Endothelial cell of umbilical vein (primary cell): ENCODE data around the gene BNC2.

Experiments
- EZH2 ChIP-seq: IDR thresholded peaks from 2 replicates; pipeline ENCODE4 v1.6.1; 2012; ENCODE audit warnings: borderline replicate concordance, low read depth, mild to moderate bottlenecking, moderate library complexity, low read length, inconsistent platforms; ENCODE audit not compliant: severe bottlenecking
- FOS ChIP-seq: IDR thresholded peaks from 2 replicates; pipeline ENCODE4 v1.6.1; 2011; ENCODE audit warnings: mild to moderate bottlenecking, low read length, moderate library complexity, borderline replicate concordance; ENCODE audit not compliant: insufficient read depth
- GATA2 ChIP-seq: IDR thresholded peaks from 2 replicates; pipeline ENCODE4 v1.7.0; 2011; ENCODE audit warnings: low read depth, mild to moderate bottlenecking, moderate library complexity, mixed read lengths, low read length; ENCODE audit not compliant: insufficient read length, insufficient read depth
- JUN ChIP-seq: IDR thresholded peaks from 2 replicates; pipeline ENCODE4 v1.6.1; 2011; ENCODE audit warnings: borderline replicate concordance, low read depth; ENCODE audit not compliant: insufficient read length, insufficient read depth
- MAX ChIP-seq: IDR thresholded peaks from 2 replicates; pipeline ENCODE4 v1.6.1; 2011; ENCODE audit not compliant: insufficient read depth, insufficient read length
- MYC ChIP-seq: IDR thresholded peaks from one replicate; pipeline ENCODE4 v1.6.1; 2011; ENCODE audit warnings: mild to moderate bottlenecking, low read depth, low read length
- POLR2A ChIP-seq: IDR thresholded peaks from 2 replicates; pipeline ENCODE4 v1.6.1; 2012; ENCODE audit warnings: low read depth, mild to moderate bottlenecking, control low read depth, low read length
- POLR2AphosphoS5 ChIP-seq: IDR thresholded peaks from 2 replicates; pipeline ENCODE4 v1.6.1; 2012; ENCODE audit warnings: low read depth, mild to moderate bottlenecking, control low read depth, low read length, moderate library complexity; ENCODE audit not compliant: insufficient read depth
- TF ChIP-seq, protein P1 (sequence below), 2 donors: IDR thresholded peaks; 1 replicate in 1 of 2; 2 replicates in 1 of 2; pipeline ENCODE4 v1.5.1; 2011; ENCODE audit warnings: low read length in 2 of 2, mild to moderate bottlenecking in 2 of 2, moderate library complexity in 2 of 2, control low read depth in 1 of 2, inconsistent platforms in 1 of 2, low read depth in 1 of 2; ENCODE audit not compliant: insufficient read depth in 1 of 2; ENCODE audit errors: extremely low read depth in 1 of 2

DNA sequence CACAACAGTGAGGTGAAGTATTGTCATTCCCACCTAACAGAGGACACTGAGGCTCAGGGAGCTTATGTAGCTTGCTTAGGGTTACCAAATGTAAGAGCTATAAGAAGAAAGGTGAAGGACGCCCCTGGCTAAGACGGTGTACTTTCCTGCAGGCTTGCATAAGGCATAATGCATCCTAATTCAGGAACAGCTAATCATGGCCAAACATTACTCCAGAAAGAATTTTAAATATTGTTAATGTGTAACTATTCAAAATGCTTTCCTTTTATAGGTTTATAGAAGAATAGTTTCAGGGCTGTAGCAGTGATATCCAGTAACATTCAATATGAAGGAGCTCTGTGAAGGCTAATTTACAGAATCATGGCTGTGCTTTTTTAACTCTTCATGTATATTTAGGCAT, 479.1 kb downstream of the BNC2 start:
- TF ChIP-seq, protein P1, sequence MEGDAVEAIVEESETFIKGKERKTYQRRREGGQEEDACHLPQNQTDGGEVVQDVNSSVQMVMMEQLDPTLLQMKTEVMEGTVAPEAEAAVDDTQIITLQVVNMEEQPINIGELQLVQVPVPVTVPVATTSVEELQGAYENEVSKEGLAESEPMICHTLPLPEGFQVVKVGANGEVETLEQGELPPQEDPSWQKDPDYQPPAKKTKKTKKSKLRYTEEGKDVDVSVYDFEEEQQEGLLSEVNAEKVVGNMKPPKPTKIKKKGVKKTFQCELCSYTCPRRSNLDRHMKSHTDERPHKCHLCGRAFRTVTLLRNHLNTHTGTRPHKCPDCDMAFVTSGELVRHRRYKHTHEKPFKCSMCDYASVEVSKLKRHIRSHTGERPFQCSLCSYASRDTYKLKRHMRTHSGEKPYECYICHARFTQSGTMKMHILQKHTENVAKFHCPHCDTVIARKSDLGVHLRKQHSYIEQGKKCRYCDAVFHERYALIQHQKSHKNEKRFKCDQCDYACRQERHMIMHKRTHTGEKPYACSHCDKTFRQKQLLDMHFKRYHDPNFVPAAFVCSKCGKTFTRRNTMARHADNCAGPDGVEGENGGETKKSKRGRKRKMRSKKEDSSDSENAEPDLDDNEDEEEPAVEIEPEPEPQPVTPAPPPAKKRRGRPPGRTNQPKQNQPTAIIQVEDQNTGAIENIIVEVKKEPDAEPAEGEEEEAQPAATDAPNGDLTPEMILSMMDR (IDR thresholded peaks at IDR 0.05; ENCODE audit: extremely low read depth in 1 of 2, insufficient read depth in 1 of 2, low read depth in 1 of 2, low read length in 2 of 2), result no peak
- TF ChIP-seq JUN, result no peak
- no peak for TF ChIP-seq EZH2
- no peak for TF ChIP-seq POLR2AphosphoS5
- no peak for TF ChIP-seq POLR2A
- no peak for TF ChIP-seq GATA2
- TF ChIP-seq FOS, result no peak
- no peak for TF ChIP-seq MAX
- TF ChIP-seq MYC, result no peak
